SK-N-MC (cell line): ENCODE measurements around the gene HERC4.

Source experiments
- EZH2 ChIP-seq: fragments of 200-600 bp; sonication (generic); IDR thresholded peaks from one replicate; pipeline ENCODE4 v1.6.1; 2017; ENCODE audit warnings: antibody characterized with exemption
- FOXP2 ChIP-seq: optimal IDR thresholded peaks from 2 replicates; pipeline ENCODE3; 2011; ENCODE audit warnings: mild to moderate bottlenecking, moderate library complexity; ENCODE audit not compliant: insufficient read depth; ENCODE audit errors: extremely low read length, control extremely low read depth
- POLR2AphosphoS5 ChIP-seq: IDR thresholded peaks from 2 replicates; pipeline ENCODE4 v1.6.1; 2012; ENCODE audit warnings: mild to moderate bottlenecking, low read depth, low read length, borderline replicate concordance

- TF ChIP-seq POLR2AphosphoS5 (no peak), EZH2 (no peak), FOXP2 (no peak)
Observed at GRCh38 chr10:68082872-68083271, 7.8 kb upstream of the HERC4 start.
